Skeletal muscle cell (primary cell): ENCODE measurements around the gene FAM20B.

Source experiments
- DNase-seq: peaks from one replicate; pipeline ENCODE4 v3.0.0-alpha.2; 2010; ENCODE audit warnings: low read depth
- H3K4me3 ChIP-seq: 2 replicates; pipeline ENCODE4 v1.5.1; 2011; ENCODE audit warnings: low read depth, mild to moderate bottlenecking, control low read depth, low read length, moderate library complexity

Gene FAM20B

GRCh38 chr1:179120736-179121135 is 95.0 kb downstream of the FAM20B start:
- no peak overlapping the region for H3K4me3 ChIP-seq

DNA sequence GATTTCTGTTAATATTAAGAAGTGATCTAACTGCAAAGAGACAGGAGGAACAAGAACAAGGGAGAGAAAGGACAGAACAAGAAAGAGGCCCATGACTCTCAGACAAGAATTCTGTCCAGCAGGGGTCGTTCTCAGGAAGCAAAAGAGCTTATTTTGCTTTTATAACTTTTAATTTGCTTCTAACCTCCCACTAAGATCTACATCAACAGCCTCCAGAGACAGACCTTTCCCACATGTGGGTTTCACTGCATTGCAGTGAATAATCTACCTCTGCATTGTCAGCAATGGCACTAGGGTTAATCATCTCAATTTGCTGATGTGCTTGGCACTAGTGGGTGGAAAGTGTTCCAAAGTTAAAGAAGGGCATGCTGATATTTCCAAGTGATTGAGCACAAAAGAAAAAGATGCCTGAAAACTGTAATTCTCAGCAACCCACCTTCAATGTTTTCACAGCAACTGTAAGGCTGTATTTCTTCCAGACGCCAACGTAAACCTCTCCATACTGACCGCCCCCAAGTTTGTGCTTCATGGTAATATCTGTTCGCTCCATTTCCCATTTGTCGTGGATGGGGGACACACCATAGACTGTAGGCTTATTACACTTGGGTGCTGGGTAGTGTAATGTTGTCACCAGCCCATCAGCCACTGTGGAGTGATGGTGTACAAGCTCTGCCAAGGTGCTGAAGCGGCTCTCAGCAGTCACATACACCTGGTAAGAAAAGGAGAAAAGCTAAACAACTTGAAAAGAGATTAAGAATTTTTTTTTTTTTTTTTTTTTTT is 95.7 kb downstream of the FAM20B start:
- DNase-seq, result peak; percentile 36
- H3K4me3 ChIP-seq, result no peak overlapping the region

More at GRCh38 chr1:179120736-179121135, 95.0 kb downstream of the FAM20B start:
- no peak for DNase-seq

GRCh38 chr1:179124873-179125272 is 99.2 kb downstream of the FAM20B start:
- DNase-seq, result peak; percentile 41

More at GRCh38 chr1:179124873-179125272, 99.2 kb downstream of the FAM20B start:
- no peak overlapping the region for H3K4me3 ChIP-seq
